BE2C (cell line): ENCODE measurements around the gene TRAF7.

Experiments used
- DNase-seq: peaks from one replicate; pipeline ENCODE4 v3.0.0-alpha.2; 2020
- H3K27me3 ChIP-seq: fragments of 250-450 bp; sonication (Bioruptor Pico); 2 replicates; pipeline ENCODE4 v1.5.1; 2020; ENCODE audit warnings: mild to moderate bottlenecking
- H3K36me3 ChIP-seq: fragments of 250-450 bp; sonication (Bioruptor Pico); 2 replicates; pipeline ENCODE4 v1.5.1; 2020; ENCODE audit warnings: mild to moderate bottlenecking
- H3K4me1 ChIP-seq: fragments of 250-450 bp; sonication (Bioruptor Pico); 2 replicates; pipeline ENCODE4 v1.5.1; 2020
- H3K4me3 ChIP-seq: 2 replicates; pipeline ENCODE4 v1.5.1; 2011; ENCODE audit warnings: low read depth, low read length
- H3K9me3 ChIP-seq: fragments of 250-450 bp; sonication (Bioruptor Pico); 2 replicates; pipeline ENCODE4 v1.5.1; 2020
- TF ChIP-seq, protein P1 (sequence below): IDR thresholded peaks from 2 replicates; pipeline ENCODE4 v1.5.1; 2012; ENCODE audit warnings: mild to moderate bottlenecking, low read depth, low read length

Gene TRAF7

DNA sequence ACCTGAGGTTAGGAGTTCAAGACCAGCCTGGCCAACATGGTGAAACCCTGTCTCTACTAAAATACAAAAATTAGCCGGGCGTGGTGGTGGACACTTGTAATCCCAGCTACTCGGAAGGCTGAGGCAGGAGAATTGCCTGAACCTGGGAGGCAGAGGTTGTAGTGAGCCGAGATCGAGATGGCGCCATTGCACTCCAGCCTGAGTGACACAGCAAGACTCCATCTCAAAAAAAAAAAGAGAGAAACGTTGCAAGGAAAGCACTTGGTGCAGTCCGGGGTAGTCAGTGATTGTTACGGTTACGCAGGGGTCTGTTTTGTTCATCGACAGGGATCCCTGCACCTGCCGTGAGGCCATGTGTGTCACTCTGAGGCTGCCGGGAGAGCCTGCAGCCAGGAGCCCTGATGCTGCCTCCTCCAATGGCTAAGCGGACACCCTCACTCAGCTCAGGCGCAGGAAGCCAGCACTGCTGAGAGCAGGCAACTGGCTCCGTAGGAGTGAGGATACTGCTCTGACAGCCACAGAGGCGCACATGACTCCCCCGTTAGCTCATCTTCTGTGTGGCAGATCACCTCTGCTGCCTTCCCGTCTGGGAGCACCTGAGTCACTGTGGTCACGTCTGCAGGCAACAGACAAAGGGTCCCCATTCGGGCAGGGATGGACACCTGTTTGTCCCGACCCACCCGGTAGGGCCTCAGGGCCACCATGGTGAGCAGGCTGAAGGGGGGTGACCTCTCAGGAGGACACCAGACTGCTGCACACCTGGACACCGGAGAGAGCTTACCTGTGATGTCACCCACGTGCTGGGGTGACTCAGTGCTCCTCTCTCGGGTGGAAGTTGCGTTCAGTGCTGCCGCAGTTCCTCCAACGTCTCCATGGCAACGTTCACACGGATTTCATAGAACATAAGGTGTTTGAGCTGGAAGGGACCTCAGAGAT is 12.4 kb upstream of the TRAF7 start:
- Histone ChIP-seq H3K27me3 (no peaks in the 10 kb centered on the region), H3K9me3 (no peaks in the 10 kb centered on the region), H3K4me1 (peaks cover 7% of the 10 kb centered on the region), H3K4me3 (no peak overlapping the region), H3K36me3 (no peaks in the 10 kb centered on the region)
- peak; percentile 16 for DNase-seq
- TF ChIP-seq, protein P1, sequence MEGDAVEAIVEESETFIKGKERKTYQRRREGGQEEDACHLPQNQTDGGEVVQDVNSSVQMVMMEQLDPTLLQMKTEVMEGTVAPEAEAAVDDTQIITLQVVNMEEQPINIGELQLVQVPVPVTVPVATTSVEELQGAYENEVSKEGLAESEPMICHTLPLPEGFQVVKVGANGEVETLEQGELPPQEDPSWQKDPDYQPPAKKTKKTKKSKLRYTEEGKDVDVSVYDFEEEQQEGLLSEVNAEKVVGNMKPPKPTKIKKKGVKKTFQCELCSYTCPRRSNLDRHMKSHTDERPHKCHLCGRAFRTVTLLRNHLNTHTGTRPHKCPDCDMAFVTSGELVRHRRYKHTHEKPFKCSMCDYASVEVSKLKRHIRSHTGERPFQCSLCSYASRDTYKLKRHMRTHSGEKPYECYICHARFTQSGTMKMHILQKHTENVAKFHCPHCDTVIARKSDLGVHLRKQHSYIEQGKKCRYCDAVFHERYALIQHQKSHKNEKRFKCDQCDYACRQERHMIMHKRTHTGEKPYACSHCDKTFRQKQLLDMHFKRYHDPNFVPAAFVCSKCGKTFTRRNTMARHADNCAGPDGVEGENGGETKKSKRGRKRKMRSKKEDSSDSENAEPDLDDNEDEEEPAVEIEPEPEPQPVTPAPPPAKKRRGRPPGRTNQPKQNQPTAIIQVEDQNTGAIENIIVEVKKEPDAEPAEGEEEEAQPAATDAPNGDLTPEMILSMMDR: no peak

DNA sequence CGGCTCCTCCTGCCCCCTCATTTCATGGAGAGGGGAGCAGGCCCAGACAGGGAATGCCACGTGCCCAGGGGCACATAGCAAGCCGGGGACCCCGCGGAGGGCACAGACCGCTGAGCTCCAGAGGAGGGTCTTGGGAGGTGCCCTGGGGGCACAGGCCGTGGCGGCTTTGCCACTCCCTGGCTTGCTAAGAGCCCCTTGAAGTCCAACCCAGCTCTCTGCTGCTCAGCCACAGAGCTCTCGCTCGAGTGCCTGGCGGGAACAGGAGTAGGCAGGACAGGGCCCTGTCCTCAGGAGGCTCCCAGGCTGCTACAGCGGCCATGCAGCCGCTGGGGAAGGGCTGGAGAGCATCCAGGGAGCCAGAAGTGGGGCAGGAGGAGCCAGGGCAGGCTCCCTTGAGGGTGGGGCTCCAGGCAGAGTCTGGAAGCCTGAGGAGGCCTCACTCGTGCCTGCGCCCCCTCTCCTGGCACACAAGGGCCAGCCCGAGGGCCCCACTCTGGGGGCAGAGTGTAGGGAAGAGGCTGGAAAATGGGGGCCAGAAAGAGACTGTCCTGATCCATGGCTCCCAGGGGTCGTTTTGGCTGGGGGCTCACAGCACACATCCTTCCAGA is 11.6 kb upstream of the TRAF7 start:
- TF ChIP-seq, protein P1: no peak
- no peak overlapping the region for H3K4me3 ChIP-seq
- no peaks in the 10 kb centered on the region for H3K27me3 ChIP-seq
- no peak for DNase-seq
- H3K9me3 ChIP-seq: no peaks in the 10 kb centered on the region
- H3K4me1 ChIP-seq: peaks cover 8% of the 10 kb centered on the region
- H3K36me3 ChIP-seq: no peaks in the 10 kb centered on the region

DNA sequence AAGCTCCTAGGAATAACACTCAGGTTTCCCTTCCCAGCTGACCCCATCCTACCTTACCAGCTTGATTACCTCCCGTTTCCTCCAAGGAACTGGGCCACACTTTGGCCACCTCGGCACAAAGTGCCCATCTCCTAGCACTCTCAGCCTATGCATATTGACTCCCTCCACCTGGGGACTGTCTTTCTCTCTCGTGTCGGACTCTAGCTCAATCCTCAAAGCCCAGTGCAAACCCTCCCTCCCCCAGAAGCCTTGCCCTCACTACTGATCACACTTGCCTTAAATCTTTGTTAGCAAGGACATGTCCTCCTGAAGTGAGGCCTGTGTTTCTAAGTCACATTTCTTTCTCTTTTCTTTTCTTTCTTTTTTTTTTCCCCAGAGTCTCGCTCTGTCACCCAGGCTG is 9.7 kb upstream of the TRAF7 start:
- Histone ChIP-seq H3K4me3 (no peak overlapping the region), H3K4me1 (peaks cover 18% of the 10 kb centered on the region), H3K9me3 (no peaks in the 10 kb centered on the region), H3K27me3 (no peaks in the 10 kb centered on the region), H3K36me3 (no peaks in the 10 kb centered on the region)
- TF ChIP-seq, protein P1: no peak
- DNase-seq: no peak

DNA sequence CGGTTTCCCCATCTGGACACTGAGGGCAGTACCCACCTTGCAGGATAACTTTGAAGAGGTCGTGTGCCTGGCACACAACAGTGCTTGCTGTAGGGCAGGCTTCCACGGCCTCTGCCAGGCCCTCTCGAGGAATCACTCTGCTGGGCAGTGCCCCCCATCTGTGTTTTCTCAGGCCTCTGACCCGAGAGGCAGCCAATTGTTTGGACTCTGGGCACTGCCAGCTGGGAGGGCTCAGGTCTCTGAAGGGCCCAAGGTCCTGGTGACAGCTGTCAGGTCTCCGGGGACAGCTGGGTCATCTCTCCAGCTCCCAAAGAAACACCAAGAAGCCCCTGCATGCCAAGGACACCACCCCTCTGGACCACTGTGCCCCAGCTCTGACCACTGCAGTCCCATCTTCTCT is 8.2 kb upstream of the TRAF7 start:
- H3K4me3 ChIP-seq: no peak overlapping the region
- TF ChIP-seq, protein P1: no peak
- H3K36me3 ChIP-seq: peaks cover 12% of the 10 kb centered on the region
- no peaks in the 10 kb centered on the region for H3K9me3 ChIP-seq
- no peak for DNase-seq
- no peaks in the 10 kb centered on the region for H3K27me3 ChIP-seq
- peaks cover 32% of the 10 kb centered on the region for H3K4me1 ChIP-seq

DNA sequence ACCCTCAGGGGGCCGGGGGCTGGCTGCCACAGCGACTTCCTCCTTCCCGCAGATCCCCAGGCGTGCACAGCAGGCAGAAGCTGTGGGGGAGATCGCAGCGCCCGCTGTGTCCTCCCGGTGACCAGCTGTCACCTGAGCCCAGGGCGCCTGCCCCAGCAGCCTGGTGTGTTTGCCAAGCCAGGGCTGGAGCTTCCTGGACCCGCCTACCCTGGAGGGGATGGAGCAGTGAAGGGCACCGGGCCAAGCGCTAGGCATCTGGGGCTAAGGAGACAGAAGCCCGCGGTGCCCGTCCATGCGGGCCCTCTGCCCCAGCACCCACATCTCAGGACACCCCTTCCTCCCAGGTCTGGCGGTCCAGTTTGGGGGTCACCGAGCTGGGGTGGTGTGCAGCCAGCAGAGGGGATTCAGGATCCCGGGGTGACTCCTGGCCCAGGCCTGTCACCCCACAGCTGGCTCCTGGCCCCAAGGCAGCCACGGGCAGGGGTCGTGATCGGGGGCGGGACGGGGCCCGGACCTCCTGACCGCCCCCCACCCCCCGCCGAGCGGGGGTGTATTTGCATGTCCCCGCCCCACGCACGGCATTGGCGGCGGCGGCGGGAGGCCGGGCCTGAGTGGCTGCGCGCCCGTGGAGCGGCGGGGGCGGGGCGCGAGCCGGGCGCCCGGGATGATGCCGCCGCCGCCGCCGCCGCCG is 7.5 kb upstream of the TRAF7 start, which contains the start of gene RAB26:
Gene RAB26, plus strand, starts transcription at position 645 of the 691 bp plus-strand sequence. CDS start 159 bp downstream, outside the sequence.
- H3K4me1 ChIP-seq: peaks cover 32% of the 10 kb centered on the region
- no peaks in the 10 kb centered on the region for H3K9me3 ChIP-seq
- peaks cover 17% of the 10 kb centered on the region for H3K36me3 ChIP-seq
- peak within 1 kb of the TSS; percentile 56 for H3K4me3 ChIP-seq
- TF ChIP-seq, protein P1: no peak
- no peaks in the 10 kb centered on the region for H3K27me3 ChIP-seq
- peak; percentile 94 for DNase-seq
